ENCODE data around the gene ERMARD.

Gene ERMARD

GRCh38 chr6:169826697-169827096 lies 75.3 kb downstream of the ERMARD start:
- TF ChIP-seq, protein P1, sequence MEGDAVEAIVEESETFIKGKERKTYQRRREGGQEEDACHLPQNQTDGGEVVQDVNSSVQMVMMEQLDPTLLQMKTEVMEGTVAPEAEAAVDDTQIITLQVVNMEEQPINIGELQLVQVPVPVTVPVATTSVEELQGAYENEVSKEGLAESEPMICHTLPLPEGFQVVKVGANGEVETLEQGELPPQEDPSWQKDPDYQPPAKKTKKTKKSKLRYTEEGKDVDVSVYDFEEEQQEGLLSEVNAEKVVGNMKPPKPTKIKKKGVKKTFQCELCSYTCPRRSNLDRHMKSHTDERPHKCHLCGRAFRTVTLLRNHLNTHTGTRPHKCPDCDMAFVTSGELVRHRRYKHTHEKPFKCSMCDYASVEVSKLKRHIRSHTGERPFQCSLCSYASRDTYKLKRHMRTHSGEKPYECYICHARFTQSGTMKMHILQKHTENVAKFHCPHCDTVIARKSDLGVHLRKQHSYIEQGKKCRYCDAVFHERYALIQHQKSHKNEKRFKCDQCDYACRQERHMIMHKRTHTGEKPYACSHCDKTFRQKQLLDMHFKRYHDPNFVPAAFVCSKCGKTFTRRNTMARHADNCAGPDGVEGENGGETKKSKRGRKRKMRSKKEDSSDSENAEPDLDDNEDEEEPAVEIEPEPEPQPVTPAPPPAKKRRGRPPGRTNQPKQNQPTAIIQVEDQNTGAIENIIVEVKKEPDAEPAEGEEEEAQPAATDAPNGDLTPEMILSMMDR (IDR thresholded peaks at IDR 0.05; ENCODE audit: low read depth, low read length), result no peak
- H3K4me3 ChIP-seq (ENCODE audit: low read depth, low read length), result no peak overlapping the region
- in situ Hi-C loops (cut with HindIII; ENCODE audit: low sequenced_read_pairs), result no loop called here
- no peak for DNase-seq (ENCODE audit: low read depth, low spot score)

GRCh38 chr6:169827290-169827717 lies 75.9 kb downstream of the ERMARD start:
- no peak overlapping the region for H3K4me3 ChIP-seq (ENCODE audit: low read depth, low read length)
- in situ Hi-C loops (cut with HindIII; ENCODE audit: low sequenced_read_pairs), result no loop called here
- DNase-seq (ENCODE audit: low read depth, low spot score), result no peak
- TF ChIP-seq, protein P1 (IDR thresholded peaks at IDR 0.05; ENCODE audit: low read depth, low read length), result no peak

DNA sequence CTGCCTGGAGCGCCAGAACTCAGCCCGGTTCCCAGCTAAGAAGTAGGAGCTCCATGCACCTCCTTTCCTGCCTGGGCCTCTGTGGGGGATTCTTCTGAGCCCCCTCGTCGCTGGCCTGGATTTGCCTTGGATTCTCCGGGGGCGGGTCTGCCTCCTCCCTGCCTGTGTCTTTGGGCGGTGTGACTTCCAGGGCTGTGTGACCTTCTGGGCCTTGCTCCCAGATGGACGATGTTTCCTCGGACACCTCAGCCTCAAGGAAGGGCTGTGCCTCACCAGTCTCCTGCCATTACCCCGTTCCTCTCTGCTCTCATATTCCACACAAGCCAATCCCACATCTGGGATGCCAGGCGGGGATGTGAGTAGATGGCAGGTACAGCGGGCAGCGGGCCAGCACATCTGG lies 76.8 kb downstream of the ERMARD start:
- in situ Hi-C loops (cut with HindIII; ENCODE audit: low sequenced_read_pairs), result no loop called here
- TF ChIP-seq, protein P1 (IDR thresholded peaks at IDR 0.05; ENCODE audit: low read depth, low read length), result no peak
- H3K4me3 ChIP-seq (ENCODE audit: low read depth, low read length), result no peak overlapping the region
- no peak for DNase-seq (ENCODE audit: low read depth, low spot score)

GRCh38 chr6:169829786-169830185 lies 78.4 kb downstream of the ERMARD start:
- in situ Hi-C loops (cut with HindIII; ENCODE audit: low sequenced_read_pairs), result no loop called here
- no peak for DNase-seq (ENCODE audit: low read depth, low spot score)
- H3K4me3 ChIP-seq (ENCODE audit: low read depth, low read length), result no peak overlapping the region
- TF ChIP-seq, protein P1 (IDR thresholded peaks at IDR 0.05; ENCODE audit: low read depth, low read length), result no peak

DNA sequence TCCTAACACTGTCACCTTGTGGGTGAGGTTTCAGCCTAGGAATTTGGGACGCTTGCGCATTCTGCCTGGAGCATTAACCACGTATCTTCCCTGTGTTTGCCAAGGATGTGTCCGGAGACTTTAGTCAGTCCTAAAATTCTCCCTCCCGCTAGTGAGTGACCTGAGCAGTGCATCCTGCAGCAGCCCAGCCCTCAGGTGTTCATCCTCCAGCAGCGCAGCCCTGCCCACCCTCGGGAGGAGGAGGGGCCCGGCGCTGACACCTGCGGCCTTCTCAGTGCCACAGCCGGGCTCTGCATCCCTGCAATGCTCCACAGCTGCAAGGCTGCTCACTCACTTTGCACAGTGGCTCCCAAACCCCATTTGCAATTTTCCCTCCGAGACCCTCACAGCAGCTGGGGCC lies 79.5 kb downstream of the ERMARD start:
- no peak for DNase-seq (ENCODE audit: low read depth, low spot score)
- H3K4me3 ChIP-seq (ENCODE audit: low read depth, low read length), result no peak overlapping the region
- in situ Hi-C loops (cut with HindIII; ENCODE audit: low sequenced_read_pairs), result no loop called here
- TF ChIP-seq, protein P1 (IDR thresholded peaks at IDR 0.05; ENCODE audit: low read depth, low read length), result no peak

Data from astrocyte of the spinal cord (primary cell).